GM12891 (cell line): Measurements from ENCODE around the gene GLDN.

Experiments used
- DNase-seq: peaks from one replicate; pipeline ENCODE4 v3.0.0; 2011; ENCODE audit warnings: low spot score; ENCODE audit not compliant: insufficient read length
- FAIRE-seq: peaks from 2 replicates; lab custom pipeline; 2011; peaks lifted over from hg19 to GRCh38; lab: Jason Lieb, UNC
- PAX5 ChIP-seq: IDR thresholded peaks from 2 replicates; pipeline ENCODE4 v1.6.1; 2011; ENCODE audit warnings: low read length, moderate library complexity, mild to moderate bottlenecking; ENCODE audit not compliant: insufficient read depth, severe bottlenecking
- POLR2A ChIP-seq: IDR thresholded peaks from 2 replicates; pipeline ENCODE4 v1.6.1; 2011; ENCODE audit warnings: low read depth, low read length, control low read depth
- POLR2AphosphoS5 ChIP-seq: IDR thresholded peaks from 2 replicates; pipeline ENCODE4 v1.6.1; 2011; ENCODE audit warnings: low read depth, low read length, control low read depth
- POU2F2 ChIP-seq: IDR thresholded peaks from 2 replicates; pipeline ENCODE4 v1.6.1; 2011; ENCODE audit warnings: low read depth, mild to moderate bottlenecking, control low read depth, low read length, moderate library complexity
- SPI1 ChIP-seq: IDR thresholded peaks from 2 replicates; pipeline ENCODE4 v1.6.1; 2011; ENCODE audit warnings: low read depth, low read length, control low read depth
- TAF1 ChIP-seq: IDR thresholded peaks from 2 replicates; pipeline ENCODE4 v1.6.1; 2011; ENCODE audit warnings: low read depth, low read length, control low read depth

GLDN gene

DNA sequence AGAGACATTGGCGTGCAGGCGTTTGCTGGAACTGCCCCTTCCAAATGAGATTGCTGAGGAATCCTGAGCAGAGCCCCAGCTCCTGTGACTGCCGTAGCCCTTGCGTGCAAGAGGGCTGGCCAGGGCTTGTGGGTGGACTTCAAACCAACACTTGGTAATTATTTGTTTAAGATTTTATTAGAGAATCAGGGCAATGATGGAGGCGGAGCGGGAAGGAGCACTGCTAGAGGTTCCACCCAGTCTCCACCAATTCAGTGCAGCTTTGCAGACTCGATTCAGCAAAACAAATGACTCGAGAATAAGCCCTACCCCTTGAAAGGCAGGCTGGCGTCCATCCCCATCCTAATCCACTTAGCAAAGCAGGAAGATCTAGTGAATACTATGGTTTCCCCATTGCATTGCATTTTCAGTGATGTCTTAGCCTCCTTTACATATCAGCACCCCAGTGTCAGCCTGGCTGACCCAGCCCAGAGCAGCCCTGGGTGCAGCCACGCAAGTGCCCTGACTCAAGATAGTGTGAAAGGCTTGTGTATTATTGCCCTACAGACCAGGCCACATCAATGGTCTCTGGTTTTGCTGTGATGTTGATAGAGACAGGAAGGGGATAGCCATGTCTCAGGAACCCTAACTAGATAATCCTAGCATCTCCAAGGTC is 26.0 kb downstream of the GLDN start:
- no peak for TF ChIP-seq PAX5
- TF ChIP-seq POLR2A = no peak
- TF ChIP-seq POLR2AphosphoS5 = no peak
- TF ChIP-seq SPI1 = no peak
- FAIRE-seq (no peak), DNase-seq (no peak)

DNA sequence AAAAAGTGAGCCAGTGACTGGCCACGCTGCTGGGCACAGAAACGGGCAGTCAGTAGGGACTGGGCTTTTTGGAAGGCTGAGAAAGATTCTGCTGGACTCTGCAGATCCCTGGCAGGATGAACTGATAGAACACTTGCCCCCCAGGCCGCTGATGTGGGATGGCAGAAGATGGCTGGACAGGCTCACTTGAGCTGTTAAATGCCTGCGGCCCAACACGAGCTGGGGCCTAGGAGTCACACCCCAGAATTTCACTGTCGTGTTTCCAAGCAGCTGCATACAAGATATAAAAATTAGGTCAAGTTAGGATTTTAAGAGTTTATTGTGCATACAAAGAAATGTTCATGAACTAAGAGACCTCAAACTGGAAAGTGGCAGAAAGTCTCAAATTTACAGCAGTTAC is 26.9 kb downstream of the GLDN start:
- FAIRE-seq (no peak), DNase-seq (no peak)
- TF ChIP-seq TAF1 = no peak
- TF ChIP-seq PAX5 = no peak
- no peak for TF ChIP-seq POLR2AphosphoS5
- no peak for TF ChIP-seq POLR2A
- TF ChIP-seq POU2F2 = no peak
- TF ChIP-seq SPI1 = no peak

DNA sequence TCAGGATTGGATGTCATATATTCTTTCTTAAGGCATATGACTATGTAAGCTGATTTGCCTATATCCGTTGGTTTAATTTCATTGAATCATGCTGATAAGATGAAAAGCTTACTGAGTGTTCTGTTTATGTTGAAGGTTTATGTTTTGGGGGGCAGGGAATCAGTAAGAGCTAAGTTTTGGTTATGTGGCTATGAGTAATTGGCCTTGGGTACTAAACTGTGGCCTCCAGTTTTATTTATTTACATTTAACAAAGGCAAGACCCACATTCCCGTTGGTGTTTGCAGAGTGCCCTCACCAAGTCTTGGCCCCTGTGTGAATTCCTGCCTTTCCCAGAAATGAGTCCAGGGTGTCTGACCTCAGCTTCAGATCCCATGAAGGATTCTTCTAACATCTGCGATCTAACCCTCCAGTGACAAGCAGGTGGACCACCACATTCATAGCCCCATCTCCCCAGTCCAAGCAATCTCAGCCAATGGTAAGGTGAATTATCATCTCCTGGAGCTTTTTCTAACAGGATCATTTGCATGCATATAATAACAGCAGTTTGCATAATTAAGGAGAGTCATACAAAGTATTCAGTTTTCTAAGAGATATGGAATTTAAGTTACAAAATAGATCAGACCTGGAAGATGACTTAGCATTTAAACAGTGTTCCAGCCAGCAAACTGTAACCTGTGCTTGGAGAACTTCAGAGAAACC is 27.4 kb downstream of the GLDN start:
- FAIRE-seq (no peak), DNase-seq (no peak)
- no peak for TF ChIP-seq POLR2A
- TF ChIP-seq POU2F2 = no peak
- TF ChIP-seq POLR2AphosphoS5 = no peak
- no peak for TF ChIP-seq TAF1
- no peak for TF ChIP-seq PAX5
- no peak for TF ChIP-seq SPI1

DNA sequence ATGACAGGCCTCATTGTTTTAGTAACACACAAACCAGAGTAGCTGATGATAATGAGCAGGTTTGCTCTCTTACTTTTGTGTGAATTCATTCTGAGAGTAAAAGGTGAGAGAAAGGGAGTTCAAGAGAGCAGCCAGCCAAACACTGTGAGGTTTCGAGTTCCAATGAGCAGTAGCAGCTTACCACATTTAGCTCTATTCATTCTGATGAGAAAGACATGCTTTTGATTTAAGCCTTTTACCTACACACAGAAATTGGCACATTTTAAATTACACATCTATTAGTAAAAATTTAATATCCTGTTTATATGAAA is 28.0 kb downstream of the GLDN start:
- peak; percentile 45 for FAIRE-seq
- DNase-seq = no peak
- no peak for TF ChIP-seq POLR2A

DNA sequence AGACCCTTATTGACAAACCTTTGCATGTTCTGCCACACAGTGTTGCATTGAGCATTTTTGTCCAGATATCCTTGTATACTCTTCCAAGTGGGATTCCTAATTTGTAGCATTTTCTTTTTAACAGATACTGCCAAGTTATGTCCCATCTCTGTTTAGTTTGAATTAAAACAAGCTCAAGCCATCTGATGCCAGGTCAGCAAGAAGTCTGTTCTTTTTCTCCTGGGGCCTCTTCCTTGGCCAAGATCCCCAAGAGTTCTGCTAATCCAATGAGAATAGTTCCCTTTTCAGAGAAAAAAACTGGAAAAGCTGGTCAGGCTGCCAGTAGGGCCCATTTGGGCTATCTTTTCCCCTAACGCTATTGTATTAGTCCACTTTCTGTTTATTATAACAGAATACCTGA is 29.8 kb downstream of the GLDN start:
- FAIRE-seq (no peak), DNase-seq (no peak)
- no peak for TF ChIP-seq TAF1
- TF ChIP-seq PAX5 = no peak
- no peak for TF ChIP-seq SPI1
- TF ChIP-seq POLR2A = no peak
- TF ChIP-seq POLR2AphosphoS5 = no peak
- no peak for TF ChIP-seq POU2F2

DNA sequence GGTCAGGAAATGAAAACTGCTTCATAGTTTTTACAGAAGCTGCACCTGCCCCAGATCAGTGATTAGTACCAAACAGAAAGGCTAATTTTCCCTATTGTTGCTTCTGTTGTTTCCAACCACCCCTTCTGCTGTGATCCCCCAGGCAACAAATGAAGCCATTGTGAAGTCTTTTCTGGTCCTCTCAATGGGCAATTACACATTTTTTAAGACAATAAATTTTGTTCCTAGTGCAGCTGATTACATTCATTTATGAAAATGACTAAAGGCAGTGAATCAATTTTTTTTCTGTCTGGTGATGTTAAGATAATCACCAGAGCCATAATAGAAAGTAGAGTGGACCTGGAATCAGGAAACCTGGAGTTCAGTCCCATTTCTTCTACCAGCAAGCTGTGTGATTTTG is 32.7 kb downstream of the GLDN start:
- FAIRE-seq = no peak
- no peak for TF ChIP-seq PAX5
- TF ChIP-seq TAF1 = no peak
- no peak for TF ChIP-seq POLR2AphosphoS5
- TF ChIP-seq POLR2A = no peak
- no peak for TF ChIP-seq SPI1
- no peak for TF ChIP-seq POU2F2
- no peak for DNase-seq

DNA sequence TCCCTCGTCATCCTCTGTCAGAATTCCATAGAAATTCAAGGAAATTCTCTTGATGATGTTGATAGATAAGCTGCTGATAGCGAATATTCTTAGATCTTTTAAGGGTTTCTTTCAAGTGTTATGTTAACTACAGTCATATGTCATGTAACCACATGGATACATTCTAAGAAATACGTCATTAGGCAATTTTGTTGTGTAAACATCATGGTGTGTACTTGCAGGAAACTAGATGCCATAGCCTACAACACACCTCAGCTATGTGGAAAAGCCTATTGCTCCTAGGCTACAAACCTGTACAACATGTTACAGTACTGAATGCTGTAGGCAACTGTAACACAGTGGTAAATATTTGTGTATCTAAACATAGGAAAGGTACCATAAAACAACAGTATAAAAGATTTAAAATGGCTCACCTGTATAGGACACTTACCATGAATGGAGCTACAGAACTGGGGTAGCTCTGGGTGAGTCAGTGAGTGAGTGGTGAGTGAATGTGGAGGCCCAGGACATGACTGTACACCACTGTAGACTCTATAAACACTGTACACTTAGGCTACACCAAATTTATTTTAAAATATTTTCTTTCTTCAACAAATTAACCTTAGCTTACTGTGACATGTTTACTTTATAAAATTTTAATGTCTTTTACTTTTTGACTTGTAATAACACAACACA is 34.6 kb downstream of the GLDN start:
- peak; percentile 20 for FAIRE-seq
- no peak for TF ChIP-seq TAF1
- DNase-seq = no peak

DNA sequence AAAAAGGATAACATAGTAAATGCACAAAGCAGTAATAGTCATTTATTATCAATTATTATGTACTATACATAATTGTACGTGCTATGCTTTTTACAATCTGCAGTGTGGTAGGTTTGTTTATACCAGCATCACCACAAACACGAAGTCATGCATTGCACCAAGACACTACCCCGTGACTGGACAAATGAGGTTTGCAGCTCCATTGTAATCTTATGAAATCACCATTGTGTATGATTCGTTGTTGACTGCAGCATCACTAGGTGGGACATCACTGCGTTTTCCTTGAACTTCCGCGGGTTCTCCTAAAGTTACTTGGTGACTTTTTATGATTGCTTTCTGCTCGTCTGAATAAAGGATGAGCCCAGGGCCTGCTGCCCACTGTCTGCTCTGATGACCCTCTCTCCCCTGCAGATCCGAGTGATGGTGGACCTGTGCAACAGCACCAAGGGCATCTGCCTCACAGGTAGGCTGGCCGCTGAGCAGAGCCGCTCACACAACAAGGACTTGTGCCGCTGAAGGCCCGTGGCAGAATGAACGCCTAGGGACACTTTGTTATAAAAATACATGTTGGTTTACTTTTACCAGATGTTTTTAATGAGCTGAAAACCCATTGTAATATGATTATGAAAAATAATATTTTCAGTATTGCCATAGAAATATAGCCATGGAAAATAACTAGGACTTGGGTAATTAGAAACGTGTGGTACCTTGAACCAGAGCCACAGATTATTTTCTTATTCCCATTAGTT is 35.8 kb downstream of the GLDN start:
- DNase-seq (no peak), FAIRE-seq (no peak)
- no peak for TF ChIP-seq SPI1
- no peak for TF ChIP-seq TAF1
- TF ChIP-seq POU2F2 = no peak
- TF ChIP-seq POLR2A = no peak

DNA sequence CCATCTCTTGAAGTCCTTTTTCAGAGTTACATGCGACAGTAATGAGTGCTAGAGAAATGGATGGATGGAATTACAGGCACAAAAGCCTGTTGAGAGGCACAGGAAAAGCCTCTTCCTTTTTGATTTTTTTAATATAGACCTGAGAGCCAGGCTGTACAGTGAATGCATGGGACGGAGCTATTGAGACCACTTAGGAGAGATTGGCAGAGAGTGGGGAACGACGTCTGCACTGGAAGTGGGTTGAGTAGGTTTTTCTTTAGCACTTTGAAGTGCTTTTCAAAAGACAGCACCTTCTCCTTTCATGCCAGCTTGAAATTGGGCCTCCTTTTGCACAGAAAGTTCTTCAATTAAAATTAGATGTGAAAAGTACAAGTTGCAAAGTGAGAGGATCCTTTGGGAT is 37.0 kb downstream of the GLDN start:
- TF ChIP-seq POLR2A (no peak), POU2F2 (no peak), PAX5 (no peak), SPI1 (no peak), POLR2AphosphoS5 (no peak), TAF1 (no peak)

DNA sequence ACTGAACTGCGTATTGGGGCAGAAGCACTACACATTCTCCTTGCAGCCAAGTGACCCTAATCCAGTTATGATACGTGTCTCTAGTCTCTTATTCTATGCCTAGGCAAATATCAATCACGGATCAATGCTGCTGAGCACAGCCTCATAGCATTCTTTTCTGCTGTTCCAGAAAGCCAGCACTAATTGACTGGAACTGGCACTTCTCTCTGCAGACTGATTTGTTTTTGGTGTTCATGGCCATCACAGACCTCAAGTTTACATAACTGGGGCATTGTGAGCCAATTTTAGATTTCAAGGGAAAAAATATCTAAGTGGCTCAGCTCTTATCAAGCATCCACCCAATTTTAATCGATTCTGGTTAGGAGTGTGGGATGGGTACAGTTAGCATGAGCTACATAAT is 37.9 kb downstream of the GLDN start:
- TF ChIP-seq POU2F2 (no peak), POLR2A (no peak), SPI1 (no peak), PAX5 (no peak), POLR2AphosphoS5 (no peak), TAF1 (no peak)
- FAIRE-seq (no peak), DNase-seq (no peak)

More for the DNA sequence above, 37.0 kb downstream of the GLDN start:
- DNase-seq (no peak), FAIRE-seq (no peak)
